Activated naive CD8-positive, alpha-beta T cell (primary cell): Measurements from ENCODE around the gene TDRD10.

Experiments
- H3K27ac Mint-ChIP-seq: one replicate; pipeline ENCODE4 v1.8.0; 2021; ENCODE audit warnings: mixed read lengths
- H3K27me3 Mint-ChIP-seq: one replicate; pipeline ENCODE4 v1.8.0; 2021; ENCODE audit warnings: mixed read lengths
- H3K36me3 Mint-ChIP-seq: one replicate; pipeline ENCODE4 v1.8.0; 2021; ENCODE audit warnings: mixed read lengths
- H3K4me1 Mint-ChIP-seq: one replicate; pipeline ENCODE4 v1.8.0; 2021; ENCODE audit warnings: low read depth, mixed read lengths
- H3K4me3 Mint-ChIP-seq: one replicate; pipeline ENCODE4 v1.8.0; 2021; ENCODE audit warnings: mild to moderate bottlenecking, mixed read lengths
- H3K9me3 Mint-ChIP-seq: one replicate; pipeline ENCODE4 v1.8.0; 2021; ENCODE audit warnings: low read depth, mixed read lengths

The TDRD10 gene

GRCh38 chr1:154571244-154571963, 69.4 kb downstream of the TDRD10 start:
- H3K36me3 Mint-ChIP-seq = no peaks in the 10 kb centered on the region
- peaks cover 4% of the 10 kb centered on the region for H3K27me3 Mint-ChIP-seq
- H3K9me3 Mint-ChIP-seq = no peaks in the 10 kb centered on the region
- peaks cover 7% of the 10 kb centered on the region for H3K4me1 Mint-ChIP-seq
- H3K4me3 Mint-ChIP-seq = no peak overlapping the region
- no peak overlapping the region for H3K27ac Mint-ChIP-seq

DNA sequence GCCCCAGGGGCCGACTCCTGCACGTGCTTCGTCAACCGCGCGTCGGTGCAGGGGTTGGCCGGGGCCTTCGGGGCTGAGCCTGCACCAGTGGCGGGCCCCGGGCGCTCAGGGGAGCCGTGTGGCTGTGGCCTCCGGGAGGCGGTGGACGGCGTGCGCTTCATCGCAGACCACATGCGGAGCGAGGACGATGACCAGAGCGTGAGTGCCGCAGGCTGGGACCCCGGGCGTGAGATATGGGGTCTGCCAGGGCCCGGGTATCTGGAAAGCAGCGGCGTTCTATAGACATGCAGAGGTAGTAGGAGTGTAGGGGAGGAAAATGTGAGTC, 69.9 kb downstream of the TDRD10 start:
- Mint-ChIP-seq H3K27me3 (peaks cover 4% of the 10 kb centered on the region), H3K27ac (no peak overlapping the region), H3K4me3 (no peak overlapping the region), H3K9me3 (no peaks in the 10 kb centered on the region), H3K36me3 (no peaks in the 10 kb centered on the region), H3K4me1 (peaks cover 7% of the 10 kb centered on the region)

DNA sequence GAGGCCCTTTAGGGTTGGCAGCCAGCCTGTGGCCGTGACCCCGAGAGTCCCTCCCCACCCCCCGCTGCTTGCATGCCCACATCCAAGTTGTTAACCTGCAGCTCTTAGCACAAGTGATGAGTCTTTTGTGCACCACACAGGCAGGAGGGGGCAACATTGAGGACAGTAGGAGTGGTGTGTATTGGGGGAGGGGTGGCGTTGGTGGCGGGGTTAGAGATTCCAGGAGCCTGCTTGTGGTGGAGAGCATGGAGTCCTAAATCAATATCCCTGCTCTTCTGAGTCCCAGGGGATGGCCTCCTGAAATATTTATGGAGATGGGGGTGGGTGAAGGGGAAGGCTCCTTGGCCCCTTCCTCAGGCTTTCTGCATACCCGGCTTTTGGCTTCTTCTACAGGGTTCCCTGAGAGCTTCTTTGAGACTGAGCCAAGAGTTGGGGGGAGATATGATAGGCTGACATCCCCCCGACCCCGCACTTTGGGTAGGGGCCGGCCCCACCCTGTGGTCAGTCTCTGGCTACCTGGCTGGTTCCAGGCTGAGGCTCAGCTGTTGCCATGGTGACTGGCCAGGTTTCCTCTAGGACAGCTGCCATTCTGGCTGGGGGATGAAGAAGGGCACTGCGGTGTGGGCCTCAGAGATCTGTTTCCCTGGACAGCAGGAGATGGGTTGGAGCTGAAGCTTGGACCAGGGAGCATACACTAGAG, 70.6 kb downstream of the TDRD10 start:
- H3K9me3 Mint-ChIP-seq = no peaks in the 10 kb centered on the region
- no peak overlapping the region for H3K4me3 Mint-ChIP-seq
- H3K27ac Mint-ChIP-seq = no peak overlapping the region
- no peaks in the 10 kb centered on the region for H3K36me3 Mint-ChIP-seq
- peaks cover 2% of the 10 kb centered on the region for H3K27me3 Mint-ChIP-seq
- H3K4me1 Mint-ChIP-seq = peaks cover 4% of the 10 kb centered on the region

GRCh38 chr1:154573168-154573510, 71.1 kb downstream of the TDRD10 start:
- Mint-ChIP-seq H3K9me3 (no peaks in the 10 kb centered on the region), H3K4me3 (no peak overlapping the region), H3K36me3 (no peaks in the 10 kb centered on the region), H3K27ac (no peak overlapping the region), H3K27me3 (peaks cover 2% of the 10 kb centered on the region), H3K4me1 (peaks cover under 1% of the 10 kb centered on the region)

- H3K4me1 Mint-ChIP-seq = no peaks in the 10 kb centered on the region
- H3K4me3 Mint-ChIP-seq = no peak overlapping the region
- H3K27ac Mint-ChIP-seq = no peak overlapping the region
- H3K27me3 Mint-ChIP-seq = peaks cover 1% of the 10 kb centered on the region
- no peaks in the 10 kb centered on the region for H3K36me3 Mint-ChIP-seq
- no peaks in the 10 kb centered on the region for H3K9me3 Mint-ChIP-seq
Observed at GRCh38 chr1:154574716-154575115, 72.7 kb downstream of the TDRD10 start.

DNA sequence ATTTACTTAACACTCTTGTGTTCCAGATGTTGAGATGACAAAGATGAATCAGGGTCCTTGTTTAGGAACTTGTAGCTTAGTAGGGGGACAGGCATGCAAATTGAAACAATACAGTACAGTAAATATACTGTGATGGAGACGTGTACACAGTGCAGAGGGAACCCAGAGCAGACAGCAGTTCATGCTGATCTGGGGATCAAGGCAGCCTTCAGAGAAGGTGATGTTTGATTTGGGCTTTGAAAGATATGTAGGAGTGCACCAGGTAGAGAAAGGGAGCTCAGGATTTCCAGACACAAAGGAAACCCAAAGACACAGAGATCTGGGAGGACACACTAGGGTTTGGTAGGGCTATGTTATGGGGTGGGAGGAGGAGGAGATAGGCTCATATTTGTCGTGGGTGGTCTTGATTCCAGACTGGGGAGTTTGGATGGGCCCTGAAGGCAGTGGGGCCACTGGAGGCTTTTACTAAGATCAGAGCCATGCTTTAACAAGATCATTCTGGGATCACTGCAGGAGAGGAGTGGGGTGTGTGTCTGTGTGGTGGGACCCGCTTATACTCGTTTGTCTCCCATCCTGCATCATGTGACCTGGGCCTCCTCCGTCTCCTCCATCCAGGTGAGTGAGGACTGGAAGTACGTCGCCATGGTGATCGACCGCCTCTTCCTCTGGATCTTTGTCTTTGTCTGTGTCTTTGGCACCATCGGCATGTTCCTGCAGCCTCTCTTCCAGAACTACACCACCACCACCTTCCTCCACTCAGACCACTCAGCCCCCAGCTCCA, 73.3 kb downstream of the TDRD10 start:
- Mint-ChIP-seq H3K27ac (no peak overlapping the region), H3K36me3 (no peaks in the 10 kb centered on the region)

DNA sequence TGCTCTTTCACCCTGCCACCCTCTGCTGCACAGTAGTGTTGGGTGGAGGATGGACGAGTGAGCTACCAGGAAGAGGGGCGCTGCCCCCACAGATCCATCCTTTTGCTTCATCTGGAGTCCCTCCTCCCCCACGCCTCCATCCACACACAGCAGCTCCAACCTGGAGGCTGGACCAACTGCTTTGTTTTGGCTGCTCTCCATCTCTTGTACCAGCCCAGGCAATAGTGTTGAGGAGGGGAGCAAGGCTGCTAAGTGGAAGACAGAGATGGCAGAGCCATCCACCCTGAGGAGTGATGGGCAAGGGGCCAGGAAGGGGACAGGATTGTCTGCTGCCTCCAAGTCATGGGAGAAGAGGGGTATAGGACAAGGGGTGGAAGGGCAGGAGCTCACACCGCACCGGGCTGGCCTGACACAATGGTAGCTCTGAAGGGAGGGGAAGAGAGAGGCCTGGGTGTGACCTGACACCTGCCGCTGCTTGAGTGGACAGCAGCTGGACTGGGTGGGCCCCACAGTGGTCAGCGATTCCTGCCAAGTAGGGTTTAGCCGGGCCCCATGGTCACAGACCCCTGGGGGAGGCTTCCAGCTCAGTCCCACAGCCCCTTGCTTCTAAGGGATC, 74.0 kb downstream of the TDRD10 start:
- Mint-ChIP-seq H3K4me3 (no peak overlapping the region), H3K27ac (no peak overlapping the region), H3K9me3 (no peaks in the 10 kb centered on the region), H3K4me1 (no peaks in the 10 kb centered on the region), H3K36me3 (no peaks in the 10 kb centered on the region), H3K27me3 (no peaks in the 10 kb centered on the region)

More for the DNA sequence above, 73.3 kb downstream of the TDRD10 start:
- no peak overlapping the region for H3K4me3 Mint-ChIP-seq
- H3K27me3 Mint-ChIP-seq = no peaks in the 10 kb centered on the region
- no peaks in the 10 kb centered on the region for H3K4me1 Mint-ChIP-seq
- no peaks in the 10 kb centered on the region for H3K9me3 Mint-ChIP-seq

DNA sequence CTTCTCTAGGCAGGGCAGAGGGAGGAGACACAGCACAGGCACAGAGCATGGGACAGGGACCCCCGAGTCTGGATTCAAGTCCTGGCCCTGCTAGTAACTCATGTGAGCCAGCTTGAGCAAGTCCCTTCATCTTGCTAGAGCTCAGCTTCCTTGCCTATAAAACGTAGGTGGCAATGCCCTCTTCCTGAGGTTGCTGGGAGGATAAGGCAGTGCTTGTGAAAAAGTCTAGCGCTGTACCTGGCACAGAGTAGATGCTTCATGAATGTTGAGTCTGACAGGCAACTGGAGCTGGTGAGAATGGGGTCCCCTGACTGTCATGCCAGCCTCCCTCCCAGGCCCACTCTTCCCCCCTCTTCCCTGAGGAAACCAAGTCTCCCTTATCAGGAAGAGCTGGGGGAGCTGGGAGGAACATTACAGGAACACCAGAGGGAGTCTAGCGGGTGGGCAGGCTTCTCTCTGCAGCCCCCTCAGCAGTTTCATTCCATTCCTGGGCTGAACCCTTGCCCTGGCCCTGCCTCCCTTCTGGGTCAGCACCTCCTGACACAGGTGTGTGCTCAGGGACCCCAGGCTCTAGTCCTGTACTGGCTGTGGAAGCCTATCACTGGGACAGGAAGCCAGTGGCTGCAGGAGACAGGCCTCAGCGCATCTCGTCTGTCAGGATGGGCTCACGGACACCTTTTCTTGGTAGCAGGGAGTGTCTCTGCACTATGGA, 75.5 kb downstream of the TDRD10 start:
- Mint-ChIP-seq H3K27ac (no peak overlapping the region), H3K4me3 (no peak overlapping the region), H3K4me1 (no peaks in the 10 kb centered on the region), H3K36me3 (no peaks in the 10 kb centered on the region), H3K9me3 (no peaks in the 10 kb centered on the region), H3K27me3 (no peaks in the 10 kb centered on the region)

DNA sequence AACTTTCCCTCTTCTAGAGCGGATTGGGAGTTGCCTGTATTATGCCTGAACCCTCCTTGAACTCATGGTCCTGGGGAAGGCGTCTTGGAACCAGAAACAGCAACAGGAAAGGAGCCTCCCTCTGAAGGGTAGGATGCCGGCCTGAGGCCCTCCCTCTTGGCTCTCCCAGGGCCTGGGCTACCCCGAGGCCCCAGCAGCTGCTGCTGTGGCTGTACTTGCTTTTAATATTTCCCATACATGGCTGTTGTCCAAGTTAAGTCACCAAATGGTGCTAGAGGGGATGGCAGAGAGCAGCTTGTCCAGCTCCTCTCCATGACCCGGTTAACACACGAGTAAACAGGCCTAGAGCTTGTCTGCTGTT, 76.0 kb downstream of the TDRD10 start:
- Mint-ChIP-seq H3K27me3 (no peaks in the 10 kb centered on the region), H3K27ac (no peak overlapping the region), H3K9me3 (no peaks in the 10 kb centered on the region), H3K4me3 (no peak overlapping the region), H3K4me1 (no peaks in the 10 kb centered on the region), H3K36me3 (no peaks in the 10 kb centered on the region)

DNA sequence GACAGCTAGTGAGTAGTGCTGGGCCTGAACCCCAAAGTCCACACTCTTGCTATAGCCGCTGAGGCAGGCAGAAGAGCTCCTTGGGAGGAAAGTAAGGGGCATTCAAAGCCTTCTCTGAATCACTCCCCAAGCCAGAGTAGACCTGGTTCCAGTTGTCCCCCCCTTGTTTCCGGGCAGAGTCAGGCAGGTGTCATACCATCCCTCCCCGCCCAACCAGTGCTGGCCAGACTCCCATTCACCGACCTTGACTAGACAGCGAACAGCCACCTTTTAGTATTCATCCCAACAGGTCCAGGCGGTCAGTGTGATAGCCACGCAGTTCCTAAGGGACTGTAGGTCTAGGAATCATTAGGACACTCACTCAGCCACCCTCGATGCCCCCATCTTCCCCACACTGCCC, 77.4 kb downstream of the TDRD10 start:
- Mint-ChIP-seq H3K27me3 (no peaks in the 10 kb centered on the region), H3K36me3 (no peaks in the 10 kb centered on the region), H3K4me3 (no peak overlapping the region), H3K27ac (peak overlapping the region; percentile 41), H3K4me1 (no peaks in the 10 kb centered on the region), H3K9me3 (no peaks in the 10 kb centered on the region)

DNA sequence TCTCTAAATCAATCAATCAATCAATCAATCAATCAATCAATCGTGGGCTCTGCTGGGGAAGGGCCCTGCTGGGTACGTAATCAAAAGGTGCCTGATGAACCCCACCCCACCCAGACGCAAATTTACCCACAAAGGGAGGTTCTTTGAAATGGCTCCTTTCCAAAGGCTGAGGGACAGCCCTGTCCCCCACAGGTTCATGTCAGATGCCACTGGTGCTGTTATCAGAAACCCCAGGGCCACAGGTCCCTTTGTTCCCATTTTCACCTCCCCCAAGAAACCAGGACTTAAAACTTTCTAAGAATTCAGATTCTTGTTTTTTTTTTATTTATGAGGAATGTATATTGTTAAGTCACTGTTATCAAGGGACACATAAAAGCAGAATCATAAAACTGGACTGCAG, 79.7 kb downstream of the TDRD10 start:
- Mint-ChIP-seq H3K4me1 (no peaks in the 10 kb centered on the region), H3K9me3 (no peaks in the 10 kb centered on the region), H3K27ac (no peak overlapping the region), H3K27me3 (no peaks in the 10 kb centered on the region), H3K4me3 (no peak overlapping the region), H3K36me3 (peaks cover 2% of the 10 kb centered on the region)

DNA sequence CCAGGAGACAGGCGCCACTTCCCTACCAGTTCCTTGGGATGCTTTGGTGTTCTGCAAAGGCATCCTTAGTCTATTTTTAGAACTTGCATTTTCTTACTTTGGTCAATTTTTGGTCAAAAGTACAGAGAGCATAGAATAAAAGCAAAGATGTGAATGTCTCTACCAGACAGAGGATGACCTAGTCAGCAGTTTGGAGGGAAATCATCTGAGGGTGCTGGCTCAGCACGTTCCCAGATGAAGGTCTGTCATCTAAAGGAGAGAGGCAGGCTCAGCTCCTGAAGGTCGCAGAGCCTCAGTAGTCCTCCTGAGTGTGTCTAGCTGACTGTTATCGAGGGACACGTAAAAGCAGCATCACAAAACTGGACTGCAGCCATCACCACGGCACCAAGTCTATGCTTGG, 80.9 kb downstream of the TDRD10 start:
- H3K36me3 Mint-ChIP-seq = peaks cover 6% of the 10 kb centered on the region
- H3K4me1 Mint-ChIP-seq = peaks cover 2% of the 10 kb centered on the region
- no peaks in the 10 kb centered on the region for H3K27me3 Mint-ChIP-seq
- H3K27ac Mint-ChIP-seq = no peak overlapping the region
- no peak overlapping the region for H3K4me3 Mint-ChIP-seq
- no peaks in the 10 kb centered on the region for H3K9me3 Mint-ChIP-seq

DNA sequence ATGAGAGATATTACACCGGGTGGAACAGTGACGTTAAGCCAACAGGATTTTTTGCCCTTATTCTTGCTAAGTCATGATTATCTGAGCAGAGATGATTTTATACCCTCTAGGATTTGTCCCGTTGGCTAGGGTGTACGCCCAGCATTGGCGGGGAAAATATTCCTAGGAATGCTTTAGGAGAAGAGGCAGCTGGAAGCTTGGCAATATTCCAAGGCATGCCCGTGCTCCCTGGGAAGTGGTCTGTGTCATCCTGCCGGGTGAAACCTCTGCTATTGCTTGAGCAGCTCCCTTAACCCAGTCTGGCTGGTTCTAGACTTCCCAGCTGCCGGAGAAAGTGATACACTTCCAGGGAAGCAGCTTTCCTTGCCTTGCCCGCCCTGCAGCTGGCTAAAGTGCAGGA, 81.8 kb downstream of the TDRD10 start:
- H3K27me3 Mint-ChIP-seq = no peaks in the 10 kb centered on the region
- no peaks in the 10 kb centered on the region for H3K9me3 Mint-ChIP-seq
- H3K36me3 Mint-ChIP-seq = peaks cover 6% of the 10 kb centered on the region
- H3K4me3 Mint-ChIP-seq = no peak overlapping the region
- no peak overlapping the region for H3K27ac Mint-ChIP-seq
- H3K4me1 Mint-ChIP-seq = peaks cover 2% of the 10 kb centered on the region

DNA sequence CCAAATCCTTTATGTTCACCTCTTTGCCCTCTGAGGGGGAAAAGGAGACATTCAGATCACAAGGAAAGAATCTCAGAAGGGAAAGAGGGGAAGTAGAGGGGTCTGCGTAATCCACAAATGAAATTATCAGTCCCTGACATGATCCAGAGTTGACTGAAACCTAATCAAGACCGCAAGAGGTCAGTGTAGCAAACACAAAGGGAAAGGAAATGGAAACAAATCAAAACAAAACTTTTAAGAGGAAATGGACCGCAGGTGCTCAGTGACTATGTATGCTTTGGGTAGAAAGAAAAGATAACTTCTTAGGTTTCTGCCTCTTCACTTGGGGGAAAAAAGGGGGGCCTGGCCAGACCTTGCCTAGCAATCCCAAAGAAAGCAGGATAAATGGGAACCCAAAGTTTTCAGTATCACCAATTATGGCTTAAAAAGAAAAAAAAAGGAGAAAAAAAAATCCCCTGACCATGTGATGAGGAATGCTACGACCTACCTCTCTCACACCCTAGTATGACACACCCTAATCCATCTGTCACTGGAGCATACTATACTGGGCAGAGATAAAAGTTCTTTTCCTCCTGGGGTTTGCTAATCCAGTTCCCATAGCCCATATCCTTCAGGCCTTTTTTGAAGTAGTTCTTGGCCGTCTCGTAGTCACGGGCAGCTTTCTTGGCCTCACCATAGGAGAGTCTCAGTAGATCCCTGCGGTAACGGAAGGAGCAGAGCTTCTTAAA, 82.4 kb downstream of the TDRD10 start:
- Mint-ChIP-seq H3K4me3 (no peak overlapping the region), H3K9me3 (no peaks in the 10 kb centered on the region), H3K4me1 (peaks cover 2% of the 10 kb centered on the region), H3K36me3 (peaks cover 6% of the 10 kb centered on the region), H3K27me3 (no peaks in the 10 kb centered on the region), H3K27ac (no peak overlapping the region)
